Common myeloid progenitor, CD34-positive (primary cell): Measurements from ENCODE around the gene CKS1B.

Experiments
- CTCF ChIA-PET: fragments of 350-600 bp; sonication (Branson Sonifier 250); formaldehyde crosslinking; loops from one replicate; lab custom pipeline; 2021; ENCODE audit warnings: antibody characterized with exemption; lab: Charles Lee
- POLR2A ChIA-PET: fragments of 350-600 bp; sonication (Branson Sonifier 250); formaldehyde crosslinking; loops from one replicate; lab custom pipeline; 2021; ENCODE audit warnings: antibody characterized with exemption; lab: Charles Lee
- DNase-seq, 3 donors: peaks; one replicate each; pipeline versions ENCODE4 v3.0.0 to v3.0.0-alpha.2; 2013
- H3K27ac ChIP-seq, 2 experiments: 1 replicate in 1 of 2; 2 replicates in 1 of 2; pipeline ENCODE4 v1.7.0; 2013; ENCODE audit warnings: inconsistent platforms in 2 of 2, low read length in 2 of 2, mild to moderate bottlenecking in 2 of 2, low read depth in 1 of 2, moderate library complexity in 1 of 2; ENCODE audit not compliant: severe bottlenecking in 2 of 2, insufficient read depth in 1 of 2, poor library complexity in 1 of 2
- H3K27me3 ChIP-seq, 5 experiments: replicated peaks in 2 of 5; 1 replicate in 3 of 5; 2 replicates in 2 of 5; pipeline versions ENCODE4 v1.6.1 to v1.7.0; 2013; ENCODE audit warnings: low read length in 4 of 5, mild to moderate bottlenecking in 2 of 5, moderate library complexity in 2 of 5, inconsistent platforms in 1 of 5; ENCODE audit not compliant: insufficient read depth in 5 of 5, control insufficient read depth in 4 of 5
- H3K36me3 ChIP-seq, 4 experiments: 1 replicate in 2 of 4; 2 replicates in 2 of 4; pipeline versions ENCODE4 v1.6.1 to v1.7.0; 2013; ENCODE audit warnings: low read length in 3 of 4, control low read depth in 1 of 4, mild to moderate bottlenecking in 1 of 4; ENCODE audit not compliant: control insufficient read depth in 4 of 4, insufficient read depth in 4 of 4
- H3K4me1 ChIP-seq, 4 experiments: 1 replicate in 3 of 4; 2 replicates in 1 of 4; pipeline versions ENCODE4 v1.6.1 to v1.7.1; 2013; ENCODE audit warnings: low read length in 3 of 4, mild to moderate bottlenecking in 3 of 4, control low read depth in 1 of 4, inconsistent platforms in 1 of 4, moderate library complexity in 1 of 4; ENCODE audit not compliant: control insufficient read depth in 4 of 4, insufficient read depth in 4 of 4; ENCODE audit errors: control extremely low read depth in 1 of 4
- H3K4me3 ChIP-seq, 7 experiments: 1 replicate in 4 of 7; 2 replicates in 3 of 7; pipeline versions ENCODE4 v1.5.1 to v1.7.0; 2013; ENCODE audit warnings: mild to moderate bottlenecking in 7 of 7, low read length in 6 of 7, moderate library complexity in 6 of 7, inconsistent platforms in 2 of 7, low read depth in 2 of 7, control low read depth in 1 of 7; ENCODE audit not compliant: insufficient read depth in 4 of 7, control insufficient read depth in 1 of 7; ENCODE audit errors: extremely low read depth in 1 of 7
- H3K9me3 ChIP-seq, 5 experiments: 1 replicate in 4 of 5; 2 replicates in 1 of 5; pipeline versions ENCODE4 v1.6.1 to v1.7.1; 2013; ENCODE audit warnings: low read length in 4 of 5, mild to moderate bottlenecking in 2 of 5, inconsistent platforms in 1 of 5, low read depth in 1 of 5, moderate library complexity in 1 of 5; ENCODE audit not compliant: control insufficient read depth in 4 of 5, insufficient read depth in 2 of 5; ENCODE audit errors: control extremely low read depth in 1 of 5
- whole genome bisulfite sequencing: methylation state at CpG from one replicate; pipeline ENCODE4 v1.1.5; 2013; ENCODE audit not compliant: insufficient coverage; 5-methylcytosine and 5-hydroxymethylcytosine counted together

CKS1B gene

GRCh38 chr1:155019377-155020245 is 45.1 kb downstream of the CKS1B start:
- ChIA-PET POLR2A (no interaction called here), CTCF (interaction anchor here (0.7 to 12.4 kb wide), 15 partner anchors 9 to 76 kb away, joined by 3 to 233 read pairs (median 5); partner anchors contain the start of genes LENEP, PBXIP1, PYGO2 and ZBTB7B)
- Histone ChIP-seq H3K4me1 (peaks cover 0 to 35% (median 28%) of the 10 kb centered on the region in 4 experiments), H3K36me3 (peaks cover 0 to 20% (median 2%) of the 10 kb centered on the region in 4 experiments), H3K9me3 (no peaks in the 10 kb centered on the region), H3K27me3 (no peaks in the 10 kb centered on the region), H3K27ac (no peak overlapping the region), H3K4me3 (no peak overlapping the region)
- WGBS: 93% methylated on average over 10 of the region's 11 CpGs
- no peak for DNase-seq

DNA sequence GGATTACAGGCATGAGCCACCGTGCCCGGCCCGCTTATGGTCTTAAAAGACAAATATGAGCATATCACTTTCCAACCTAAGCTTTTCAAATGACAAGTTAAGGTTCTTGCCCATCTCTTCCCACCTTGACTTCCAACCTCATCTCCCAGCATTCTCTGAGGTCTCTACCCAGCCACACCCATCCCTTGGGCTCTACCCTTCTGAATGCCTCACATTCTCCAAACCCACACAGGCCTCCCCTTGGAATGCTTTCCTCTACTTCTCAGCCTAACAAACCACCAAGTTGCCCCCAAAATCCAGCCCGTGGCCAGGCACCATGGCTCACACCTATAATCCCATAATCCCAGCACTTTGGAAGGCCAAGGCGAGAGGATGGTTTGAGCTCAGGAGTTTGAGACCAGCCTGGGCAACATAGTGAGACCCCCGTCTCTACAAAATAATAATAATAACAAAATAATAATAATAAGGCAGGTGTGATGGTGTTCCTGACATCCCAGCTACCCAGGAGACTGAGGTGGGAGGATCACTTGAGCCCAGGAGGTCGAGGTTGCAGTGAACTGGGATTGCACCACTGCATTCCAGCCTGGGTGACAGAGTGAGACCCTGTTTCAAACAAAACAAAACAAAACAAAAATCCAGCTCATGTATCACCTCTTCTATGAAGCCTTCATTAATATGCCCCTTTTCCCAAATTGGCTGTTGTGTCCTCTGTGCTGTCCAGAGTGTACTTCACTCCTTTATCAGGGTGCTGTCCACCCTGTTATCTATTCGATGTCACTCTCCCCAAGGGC is 47.9 kb downstream of the CKS1B start:
- no peaks in the 10 kb centered on the region for H3K9me3 ChIP-seq
- H3K27me3 ChIP-seq: no peaks in the 10 kb centered on the region
- no peak overlapping the region for H3K4me3 ChIP-seq
- no peak overlapping the region for H3K27ac ChIP-seq
- 95% methylated on average over 4 of the region's 8 CpGs for WGBS
- ChIA-PET POLR2A (no interaction called here), CTCF (interaction anchor here (0.9 to 12.4 kb wide), 12 partner anchors 8 to 63 kb away, joined by 3 to 233 read pairs (median 4); partner anchors contain the start of genes LENEP, SHC1 and ZBTB7B)
- H3K4me1 ChIP-seq: peaks cover 0 to 13% (median 10%) of the 10 kb centered on the region in 4 experiments
- H3K36me3 ChIP-seq: no peaks in the 10 kb centered on the region
- DNase-seq: no peak

GRCh38 chr1:155022927-155023236 is 48.4 kb downstream of the CKS1B start:
- 80% methylated on average over 4 of the region's 4 CpGs for WGBS
- POLR2A ChIA-PET: no interaction called here
- no peaks in the 10 kb centered on the region for H3K36me3 ChIP-seq

GRCh38 chr1:155023627-155024026 is 49.1 kb downstream of the CKS1B start:
- 97% methylated on average over 5 of the region's 5 CpGs for WGBS
- CTCF ChIA-PET: interaction anchor here (1.1 to 10.1 kb wide), 5 partner anchors 9 to 62 kb away, joined by 3 to 159 read pairs (median 4); no protein-coding TSS in a partner anchor

More at GRCh38 chr1:155022927-155023236, 48.4 kb downstream of the CKS1B start:
- DNase-seq: no peak
- Histone ChIP-seq H3K9me3 (no peaks in the 10 kb centered on the region), H3K27ac (no peak overlapping the region), H3K27me3 (no peaks in the 10 kb centered on the region), H3K4me1 (peaks cover 0 to 8% (median 5%) of the 10 kb centered on the region in 4 experiments), H3K4me3 (no peak overlapping the region)
- CTCF ChIA-PET: interaction anchor here (0.9 to 12.4 kb wide), 11 partner anchors 8 to 62 kb away, joined by 3 to 233 read pairs (median 4); partner anchors contain the start of genes LENEP, SHC1 and ZBTB7B

GRCh38 chr1:155024315-155024714 is 49.8 kb downstream of the CKS1B start:
- DNase-seq: no peak
- H3K4me3 ChIP-seq: no peak overlapping the region
- POLR2A ChIA-PET: no interaction called here
- H3K36me3 ChIP-seq: no peaks in the 10 kb centered on the region
- CTCF ChIA-PET: interaction anchor here (10.1 kb wide), 1 partner anchor 19 kb away, joined by 159 read pairs; no protein-coding TSS in a partner anchor
- H3K4me1 ChIP-seq: peaks cover 0 to 4% (median 0%) of the 10 kb centered on the region in 4 experiments
- H3K27me3 ChIP-seq: no peaks in the 10 kb centered on the region
- H3K27ac ChIP-seq: no peak overlapping the region
- no peaks in the 10 kb centered on the region for H3K9me3 ChIP-seq
- 96% methylated on average over 8 of the region's 9 CpGs for WGBS

More at GRCh38 chr1:155023627-155024026, 49.1 kb downstream of the CKS1B start:
- Histone ChIP-seq H3K27ac (no peak overlapping the region), H3K4me3 (no peak overlapping the region), H3K36me3 (no peaks in the 10 kb centered on the region), H3K9me3 (no peaks in the 10 kb centered on the region), H3K27me3 (no peaks in the 10 kb centered on the region), H3K4me1 (peaks cover 0 to 4% (median under 1%) of the 10 kb centered on the region in 4 experiments)
- POLR2A ChIA-PET: no interaction called here
- DNase-seq: no peak

DNA sequence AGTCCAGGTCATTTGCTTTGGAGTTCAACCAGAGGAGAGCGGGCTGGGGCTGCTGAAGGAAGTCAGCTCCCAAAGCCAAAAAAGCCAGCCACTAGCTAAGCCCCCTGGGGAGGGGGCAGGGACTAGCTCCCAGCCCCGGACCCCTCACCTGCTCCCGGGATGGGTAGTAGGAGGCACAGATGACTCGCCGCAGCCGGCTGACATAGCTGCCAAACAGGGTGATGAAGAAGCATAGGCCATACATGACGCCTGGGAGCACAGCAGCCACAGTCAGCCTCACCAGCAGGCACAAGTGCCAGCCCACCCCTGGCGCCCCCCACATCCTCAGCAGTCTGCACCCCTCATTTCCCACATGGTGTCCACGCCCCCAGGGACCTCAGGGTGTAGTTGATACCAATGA is 51.7 kb downstream of the CKS1B start:
- H3K36me3 ChIP-seq: no peaks in the 10 kb centered on the region
- no peak for DNase-seq
- ChIA-PET POLR2A (no interaction called here), CTCF (interaction anchor here (0.7 to 1.4 kb wide), 3 partner anchors 8 to 18 kb away, joined by 3 to 5 read pairs (median 3); no protein-coding TSS in a partner anchor)
- no peak overlapping the region for H3K4me3 ChIP-seq
- H3K4me1 ChIP-seq: peaks cover 0 to 4% (median 0%) of the 10 kb centered on the region in 4 experiments
- H3K27me3 ChIP-seq: no peaks in the 10 kb centered on the region
- 90% methylated on average over 8 of the region's 9 CpGs for WGBS
- no peak overlapping the region for H3K27ac ChIP-seq
- H3K9me3 ChIP-seq: no peaks in the 10 kb centered on the region
